ENCODE data around the gene TJP1. TPM values are rescaled to one million over a fixed set of nuclear protein-coding genes. Genes with fewer than 3 reads are reported as not detected.

TJP1 gene
- total RNA-seq, 1 experiment from 2014 or later: 181 TPM

GRCh38 chr15:29726553-29726952 lies 95.7 kb downstream of the TJP1 start:
- CTCF ChIA-PET: interaction anchor here (1.1 kb wide), 1 partner anchor 9 kb away, joined by 3 read pairs; no protein-coding TSS in a partner anchor
- H3K27ac Mint-ChIP-seq (ENCODE audit: unreplicated experiment): no peak overlapping the region
- no peak overlapping the region for H3K4me3 Mint-ChIP-seq (ENCODE audit: unreplicated experiment)
- peaks cover 26% of the 10 kb centered on the region for H3K9me3 ChIP-seq
- H3K27me3 Mint-ChIP-seq (ENCODE audit: insufficient read depth, unreplicated experiment): no peaks in the 10 kb centered on the region
- peaks cover 42% of the 10 kb centered on the region for H3K9me3 Mint-ChIP-seq (ENCODE audit: unreplicated experiment)
- H3K27me3 ChIP-seq (replicated peaks; ENCODE audit: control insufficient read depth, insufficient read depth, low read length): no peaks in the 10 kb centered on the region
- BruUV-seq (replicated peaks): no TSS peak
- no peak overlapping the region for H3K4me3 ChIP-seq (ENCODE audit: low read depth, low read length)
- no peaks in the 10 kb centered on the region for H3K4me1 Mint-ChIP-seq (ENCODE audit: low read depth, unreplicated experiment)
- DNase-seq: no peak
- H3K36me3 ChIP-seq (ENCODE audit: control insufficient read depth, insufficient read depth, low read length): peaks cover 18% of the 10 kb centered on the region
- POLR2A ChIA-PET: no interaction called here
- intact Hi-C loops (cut with micrococcal nuclease; ENCODE audit: unreplicated experiment): no loop called here
- peaks cover 13% of the 10 kb centered on the region; the same call in 1 of the 2 replicates for H3K4me1 ChIP-seq
- TF ChIP-seq, protein P1, sequence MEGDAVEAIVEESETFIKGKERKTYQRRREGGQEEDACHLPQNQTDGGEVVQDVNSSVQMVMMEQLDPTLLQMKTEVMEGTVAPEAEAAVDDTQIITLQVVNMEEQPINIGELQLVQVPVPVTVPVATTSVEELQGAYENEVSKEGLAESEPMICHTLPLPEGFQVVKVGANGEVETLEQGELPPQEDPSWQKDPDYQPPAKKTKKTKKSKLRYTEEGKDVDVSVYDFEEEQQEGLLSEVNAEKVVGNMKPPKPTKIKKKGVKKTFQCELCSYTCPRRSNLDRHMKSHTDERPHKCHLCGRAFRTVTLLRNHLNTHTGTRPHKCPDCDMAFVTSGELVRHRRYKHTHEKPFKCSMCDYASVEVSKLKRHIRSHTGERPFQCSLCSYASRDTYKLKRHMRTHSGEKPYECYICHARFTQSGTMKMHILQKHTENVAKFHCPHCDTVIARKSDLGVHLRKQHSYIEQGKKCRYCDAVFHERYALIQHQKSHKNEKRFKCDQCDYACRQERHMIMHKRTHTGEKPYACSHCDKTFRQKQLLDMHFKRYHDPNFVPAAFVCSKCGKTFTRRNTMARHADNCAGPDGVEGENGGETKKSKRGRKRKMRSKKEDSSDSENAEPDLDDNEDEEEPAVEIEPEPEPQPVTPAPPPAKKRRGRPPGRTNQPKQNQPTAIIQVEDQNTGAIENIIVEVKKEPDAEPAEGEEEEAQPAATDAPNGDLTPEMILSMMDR (IDR thresholded peaks at IDR 0.05; ENCODE audit: insufficient read depth in 1 of 2, low read depth in 1 of 2, low read length in 1 of 2, severe bottlenecking in 1 of 2, unreplicated experiment in 1 of 2): no peak
- H3K36me3 Mint-ChIP-seq (ENCODE audit: insufficient read depth, unreplicated experiment): peaks cover 100% of the 10 kb centered on the region

- no TSS peak for BruUV-seq (replicated peaks)
- H3K27me3 Mint-ChIP-seq (ENCODE audit: insufficient read depth, unreplicated experiment): no peaks in the 10 kb centered on the region
- ChIA-PET POLR2A (no interaction called here), CTCF (no interaction called here)
- H3K4me1 ChIP-seq: peaks cover 13% of the 10 kb centered on the region; the same call in 1 of the 2 replicates
- no peak for DNase-seq
- H3K4me1 Mint-ChIP-seq (ENCODE audit: low read depth, unreplicated experiment): no peaks in the 10 kb centered on the region
- H3K36me3 ChIP-seq (ENCODE audit: control insufficient read depth, insufficient read depth, low read length): peaks cover 20% of the 10 kb centered on the region
- no peak overlapping the region for H3K4me3 ChIP-seq (ENCODE audit: low read depth, low read length)
- intact Hi-C loops (cut with micrococcal nuclease; ENCODE audit: unreplicated experiment): no loop called here
- peaks cover 42% of the 10 kb centered on the region for H3K9me3 Mint-ChIP-seq (ENCODE audit: unreplicated experiment)
- H3K27ac Mint-ChIP-seq (ENCODE audit: unreplicated experiment): no peak overlapping the region
- peaks cover 100% of the 10 kb centered on the region for H3K36me3 Mint-ChIP-seq (ENCODE audit: insufficient read depth, unreplicated experiment)
- peaks cover 26% of the 10 kb centered on the region for H3K9me3 ChIP-seq
- TF ChIP-seq, protein P1 (IDR thresholded peaks at IDR 0.05; ENCODE audit: insufficient read depth in 1 of 2, low read depth in 1 of 2, low read length in 1 of 2, severe bottlenecking in 1 of 2, unreplicated experiment in 1 of 2): no peak
- H3K27me3 ChIP-seq (replicated peaks; ENCODE audit: control insufficient read depth, insufficient read depth, low read length): no peaks in the 10 kb centered on the region
- H3K4me3 Mint-ChIP-seq (ENCODE audit: unreplicated experiment): no peak overlapping the region
These were observed 98.2 kb downstream of the TJP1 start for GRCh38 chr15:29724026-29724425.

DNA sequence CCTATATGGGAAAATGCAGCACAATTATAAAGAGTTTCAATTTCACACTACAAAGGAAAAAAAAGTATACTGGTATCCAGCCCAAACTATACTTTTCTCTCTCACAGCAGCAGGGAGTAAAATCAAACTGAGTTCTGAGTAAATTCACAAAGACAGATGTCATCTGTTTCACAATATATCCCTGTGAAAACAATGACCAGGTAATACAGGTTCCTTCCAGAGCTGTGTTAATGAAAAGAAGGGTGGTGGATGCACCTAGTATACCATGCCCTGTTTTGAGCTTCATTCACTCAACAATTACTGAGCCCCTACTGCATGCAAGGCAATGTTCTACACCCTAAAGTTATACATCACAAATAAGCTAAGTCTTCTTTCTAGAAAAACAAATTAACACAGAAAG lies 108.5 kb downstream of the TJP1 start:
- TF ChIP-seq, protein P1 (IDR thresholded peaks at IDR 0.05; ENCODE audit: insufficient read depth in 1 of 2, low read depth in 1 of 2, low read length in 1 of 2, severe bottlenecking in 1 of 2, unreplicated experiment in 1 of 2): no peak
- H3K36me3 Mint-ChIP-seq (ENCODE audit: insufficient read depth, unreplicated experiment): peaks cover 100% of the 10 kb centered on the region
- intact Hi-C loops (cut with micrococcal nuclease; ENCODE audit: unreplicated experiment): loop anchor here (2.0 kb wide), 1 partner anchor 23 kb away; no protein-coding TSS in a partner anchor
- Histone ChIP-seq H3K27me3 (replicated peaks; ENCODE audit: control insufficient read depth, insufficient read depth, low read length) (no peaks in the 10 kb centered on the region), H3K4me3 (ENCODE audit: low read depth, low read length) (no peak overlapping the region), H3K9me3 (no peaks in the 10 kb centered on the region), H3K36me3 (ENCODE audit: control insufficient read depth, insufficient read depth, low read length) (peaks cover 5% of the 10 kb centered on the region), H3K4me1 (no peaks in the 10 kb centered on the region)
- CTCF ChIA-PET: interaction anchor here (0.5 to 2.1 kb wide), 2 partner anchors 26 to 212 kb away, joined by 3 to 7 read pairs; no protein-coding TSS in a partner anchor
- H3K9me3 Mint-ChIP-seq (ENCODE audit: unreplicated experiment): no peaks in the 10 kb centered on the region
- H3K4me1 Mint-ChIP-seq (ENCODE audit: low read depth, unreplicated experiment): peaks cover 8% of the 10 kb centered on the region
- BruUV-seq (replicated peaks): no TSS peak
- H3K27ac Mint-ChIP-seq (ENCODE audit: unreplicated experiment): no peak overlapping the region
- no peaks in the 10 kb centered on the region for H3K27me3 Mint-ChIP-seq (ENCODE audit: insufficient read depth, unreplicated experiment)
- POLR2A ChIA-PET: no interaction called here
- no peak overlapping the region for H3K4me3 Mint-ChIP-seq (ENCODE audit: unreplicated experiment)
- no peak for DNase-seq
